ENCODE measurements around the gene NHS. TPM values are rescaled to one million over a fixed set of nuclear protein-coding genes. Genes with fewer than 3 reads are reported as not detected.

Gene NHS
- total and polyA plus RNA-seq, 2 of the 4 experiments (the other 2 are of a cell fraction): 0.36 to 0.90 TPM

DNA sequence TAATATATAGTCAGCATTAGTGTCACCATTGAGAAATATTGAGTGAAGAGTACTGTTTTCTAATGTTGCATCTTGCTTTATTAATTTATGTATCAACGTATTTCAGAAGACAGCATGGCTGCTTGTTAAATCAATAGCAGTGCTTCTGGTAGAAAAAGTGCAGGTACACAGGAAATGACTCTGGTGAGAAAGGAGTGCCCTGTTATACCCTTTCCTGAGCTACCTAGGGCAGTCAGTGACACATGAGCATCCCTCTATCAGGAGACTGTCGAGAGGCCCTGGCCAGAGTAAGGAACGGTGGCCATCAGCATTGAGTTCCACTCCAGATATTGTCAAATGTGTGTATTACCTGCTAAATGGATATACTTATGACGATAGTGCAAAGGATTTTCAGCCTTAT lies 404.4 kb downstream of the NHS start:
- H2AK9ac ChIP-seq (replicated peaks; ENCODE audit: low read depth, low read length, poor library complexity): no peak overlapping the region
- WGBS, 2 experiments (ENCODE audit: extremely low coverage in 2 of 2, insufficient read length in 1 of 2): 58% methylated on average over 2 of the region's 4 CpGs; no CpG with 5 or more reads in 1 of the 2 experiments
- H2BK5ac ChIP-seq (ENCODE audit: low read depth, low read length, poor library complexity, severe bottlenecking): no peak overlapping the region
- H4K8ac ChIP-seq (ENCODE audit: low read depth in 2 of 2, low read length in 2 of 2): no peak overlapping the region
- no TSS peak for BruUV-seq (replicated peaks)
- H3K4me2 ChIP-seq (ENCODE audit: low read depth, low read length): no peak overlapping the region
- H4K20me1 ChIP-seq (ENCODE audit: insufficient read depth, low read length): no peaks in the 10 kb centered on the region
- H3K56ac ChIP-seq (ENCODE audit: extremely low read depth, insufficient read depth, low read length): no peak overlapping the region
- no peak overlapping the region for H3K27ac ChIP-seq (ENCODE audit: insufficient read depth, low read length)
- intact Hi-C loops (cut with micrococcal nuclease) (no loop called here), in situ Hi-C loops (cut with MboI; ENCODE audit: low sequenced_read_pairs) (no loop called here), dilution Hi-C loops (cut with HindIII; ENCODE audit: low sequenced_read_pairs, unreplicated experiment) (no loop called here)
- H2AFZ ChIP-seq (replicated peaks; ENCODE audit: low read length, poor library complexity): no peak overlapping the region
- H3K23ac ChIP-seq (ENCODE audit: low read depth, low read length): no peak overlapping the region
- no peak overlapping the region for H2BK20ac ChIP-seq (ENCODE audit: low read depth, low read length)
- no peak overlapping the region for H3K14ac ChIP-seq (replicated peaks; ENCODE audit: low read depth, low read length)
- no peaks in the 10 kb centered on the region for H3K79me1 ChIP-seq (ENCODE audit: low read depth in 1 of 2, low read length in 2 of 2)
- H4K5ac ChIP-seq (ENCODE audit: low read depth, low read length): no peak overlapping the region
- ATAC-seq (ENCODE audit: low read depth) (no peak), DNase-seq (no peak)
- no peak overlapping the region for H4K91ac ChIP-seq (ENCODE audit: insufficient read depth, low read depth, low read length)
- H3K9me3 ChIP-seq (ENCODE audit: control insufficient read depth, insufficient read depth, low read length): no peaks in the 10 kb centered on the region
- H3K27me3 ChIP-seq (ENCODE audit: control insufficient read depth, insufficient read depth, low read length): no peaks in the 10 kb centered on the region; the same call in none of the 2 replicates
- no peak overlapping the region for H3K9ac ChIP-seq (ENCODE audit: low read depth, low read length)
- no peaks in the 10 kb centered on the region for H3K4me1 ChIP-seq (ENCODE audit: control insufficient read depth, insufficient read depth, low read length)
- H3K9me1 ChIP-seq (ENCODE audit: insufficient read depth, low read length): no peaks in the 10 kb centered on the region
- H2BK15ac ChIP-seq (ENCODE audit: low read depth, low read length): no peak overlapping the region
- ChIA-PET CTCF (no interaction called here), POLR2A (ENCODE audit: unreplicated experiment) (no interaction called here)
- H2BK120ac ChIP-seq (ENCODE audit: low read depth, low read length): no peak overlapping the region
- H3K36me3 ChIP-seq (ENCODE audit: control insufficient read depth, insufficient read depth, low read length): no peaks in the 10 kb centered on the region
- TF ChIP-seq MXI1 (IDR thresholded peaks at IDR 0.05; ENCODE audit: borderline replicate concordance, low read depth, low read length) (no peak), BHLHE40 (IDR thresholded peaks at IDR 0.05; ENCODE audit: low read depth, low read length) (no peak), RAD21 (IDR thresholded peaks at IDR 0.05; ENCODE audit: low read length) (no peak), RCOR1 (IDR thresholded peaks at IDR 0.05; ENCODE audit: insufficient replicate concordance, low read length) (no peak), FOS (IDR thresholded peaks at IDR 0.05; ENCODE audit: low read depth, low read length) (no peak)
- TF ChIP-seq, protein P1, sequence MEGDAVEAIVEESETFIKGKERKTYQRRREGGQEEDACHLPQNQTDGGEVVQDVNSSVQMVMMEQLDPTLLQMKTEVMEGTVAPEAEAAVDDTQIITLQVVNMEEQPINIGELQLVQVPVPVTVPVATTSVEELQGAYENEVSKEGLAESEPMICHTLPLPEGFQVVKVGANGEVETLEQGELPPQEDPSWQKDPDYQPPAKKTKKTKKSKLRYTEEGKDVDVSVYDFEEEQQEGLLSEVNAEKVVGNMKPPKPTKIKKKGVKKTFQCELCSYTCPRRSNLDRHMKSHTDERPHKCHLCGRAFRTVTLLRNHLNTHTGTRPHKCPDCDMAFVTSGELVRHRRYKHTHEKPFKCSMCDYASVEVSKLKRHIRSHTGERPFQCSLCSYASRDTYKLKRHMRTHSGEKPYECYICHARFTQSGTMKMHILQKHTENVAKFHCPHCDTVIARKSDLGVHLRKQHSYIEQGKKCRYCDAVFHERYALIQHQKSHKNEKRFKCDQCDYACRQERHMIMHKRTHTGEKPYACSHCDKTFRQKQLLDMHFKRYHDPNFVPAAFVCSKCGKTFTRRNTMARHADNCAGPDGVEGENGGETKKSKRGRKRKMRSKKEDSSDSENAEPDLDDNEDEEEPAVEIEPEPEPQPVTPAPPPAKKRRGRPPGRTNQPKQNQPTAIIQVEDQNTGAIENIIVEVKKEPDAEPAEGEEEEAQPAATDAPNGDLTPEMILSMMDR (conservative IDR thresholded peaks at IDR 0.05; ENCODE audit: low read depth, low read length): no peak
- TF ChIP-seq, protein P2, sequence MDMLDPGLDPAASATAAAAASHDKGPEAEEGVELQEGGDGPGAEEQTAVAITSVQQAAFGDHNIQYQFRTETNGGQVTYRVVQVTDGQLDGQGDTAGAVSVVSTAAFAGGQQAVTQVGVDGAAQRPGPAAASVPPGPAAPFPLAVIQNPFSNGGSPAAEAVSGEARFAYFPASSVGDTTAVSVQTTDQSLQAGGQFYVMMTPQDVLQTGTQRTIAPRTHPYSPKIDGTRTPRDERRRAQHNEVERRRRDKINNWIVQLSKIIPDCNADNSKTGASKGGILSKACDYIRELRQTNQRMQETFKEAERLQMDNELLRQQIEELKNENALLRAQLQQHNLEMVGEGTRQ (IDR thresholded peaks at IDR 0.05; ENCODE audit: low read depth, low read length): no peak
- no peak overlapping the region for H3K18ac ChIP-seq (ENCODE audit: low read depth, low read length)
- H3K4me3 ChIP-seq (ENCODE audit: insufficient read depth, low read depth, low read length): no peak overlapping the region
- no peak overlapping the region for H2AK5ac ChIP-seq (ENCODE audit: low read depth, low read length)
- H3K4ac ChIP-seq (ENCODE audit: low read depth, low read length): no peak overlapping the region

Small RNAs within 50 kb of the gene (microRNA-seq; reads per million reads assigned to microRNA genes)
- gene MIR4768 (ENCODE audit: insufficient read depth in 1 of 2, insufficient read length in 1 of 2, unreplicated experiment in 1 of 2): 0 reads per million in 2 experiments
- not detected for gene RF01210 (ENCODE audit: insufficient read depth, insufficient read length)

Small RNAs within 50 kb of the gene (small RNA-seq; reads per million reads assigned to genes)
- gene MIR4768 (0 reads per million in 5 experiments), gene RF01210 (0 reads per million in 5 experiments)
